Esophagus (tissue), 2 donors: Measurements from ENCODE around the gene CD8B2. TPM values are rescaled to one million over a fixed set of nuclear protein-coding genes. Genes with fewer than 3 reads are reported as not detected.
"Not testable (repeated sequence)": the region's sequence is repeated elsewhere in the genome, so short reads cannot be mapped to it uniquely, and the experiment has no call there.

Experiments used
- H3K27ac ChIP-seq, 2 donors: one replicate each; pipeline ENCODE4 v1.5.1; 2013; ENCODE audit warnings: low read depth in 2 of 2, mild to moderate bottlenecking in 2 of 2, inconsistent platforms in 1 of 2, low read length in 1 of 2, moderate library complexity in 1 of 2
- H3K27me3 ChIP-seq, 2 donors: one replicate each; pipeline ENCODE4 v1.6.1; 2013; ENCODE audit warnings: low read length in 2 of 2, control low read depth in 1 of 2, mild to moderate bottlenecking in 1 of 2; ENCODE audit not compliant: insufficient read depth in 2 of 2, control insufficient read depth in 1 of 2
- H3K36me3 ChIP-seq, 2 donors: one replicate each; pipeline ENCODE4 v1.6.1; 2013; ENCODE audit warnings: low read length in 1 of 2; ENCODE audit not compliant: control insufficient read depth in 2 of 2, insufficient read depth in 2 of 2
- H3K4me1 ChIP-seq, 2 donors: one replicate each; pipeline ENCODE4 v1.6.1; 2013; ENCODE audit warnings: low read length in 1 of 2; ENCODE audit not compliant: control insufficient read depth in 2 of 2, insufficient read depth in 2 of 2
- H3K4me3 ChIP-seq, 2 donors: one replicate each; pipeline ENCODE4 v1.5.1; 2013; ENCODE audit warnings: low read length in 2 of 2, mild to moderate bottlenecking in 2 of 2, low read depth in 1 of 2, moderate library complexity in 1 of 2
- H3K9me3 ChIP-seq, 2 donors: one replicate each; pipeline ENCODE4 v1.6.1; 2013; ENCODE audit warnings: mild to moderate bottlenecking in 2 of 2, low read depth in 1 of 2, low read length in 1 of 2, moderate library complexity in 1 of 2; ENCODE audit not compliant: control insufficient read depth in 2 of 2, insufficient read depth in 1 of 2
- WGBS, 2 donors: extraction: QIAGEN DNeasy Blood & Tissue Kit; methylation state at CpG; one replicate each; pipeline ENCODE4 v1.1.7; 2013; 5-methylcytosine and 5-hydroxymethylcytosine counted together
- polyA plus RNA-seq, 2 donors: library from polyadenylated mRNA; stranded (reverse); fragments of 200-250 nt; gene quantifications; one replicate each; pipeline ENCODE4 v1.2.3, GENCODE V29; 2013
- donor health status: healthy with polysubstance abuse.
- donor health status: Bipolar disorder and iron deficiency.

The CD8B2 gene
- polyA plus RNA-seq, 2 donors = 0.06 to 0.10 TPM

GRCh38 chr2:106492399-106492798, 5.2 kb downstream of the CD8B2 start:
- not testable (repeated sequence) for H3K4me1 ChIP-seq, H3K9me3 ChIP-seq, H3K36me3 ChIP-seq, H3K27ac ChIP-seq, H3K27me3 ChIP-seq, H3K4me3 ChIP-seq
- WGBS, 2 donors = 74 to 82% methylated on average over 5 to 6 of the region's 6 CpGs

GRCh38 chr2:106492913-106493312, 5.7 kb downstream of the CD8B2 start:
- not testable (repeated sequence) for H3K4me1 ChIP-seq, H3K9me3 ChIP-seq, H3K27ac ChIP-seq, H3K36me3 ChIP-seq, H3K27me3 ChIP-seq, H3K4me3 ChIP-seq
- 33 to 45% methylated on average over 6 of the region's 6 CpGs for WGBS, 2 donors

- not testable (repeated sequence) for H3K27ac ChIP-seq, H3K36me3 ChIP-seq, H3K9me3 ChIP-seq, H3K27me3 ChIP-seq, H3K4me1 ChIP-seq, H3K4me3 ChIP-seq
- 75 to 92% methylated on average over 1 of the region's 1 CpG for WGBS, 2 donors
Measured at GRCh38 chr2:106498549-106498948, 11.4 kb downstream of the CD8B2 start.

- not testable (repeated sequence) for H3K4me1 ChIP-seq, H3K4me3 ChIP-seq, H3K27me3 ChIP-seq, H3K9me3 ChIP-seq, H3K27ac ChIP-seq, H3K36me3 ChIP-seq
- 92% methylated on average over 6 of the region's 7 CpGs for WGBS, 2 donors
Measured at GRCh38 chr2:106500350-106500749, 13.2 kb downstream of the CD8B2 start.

GRCh38 chr2:106502351-106502750, 15.2 kb downstream of the CD8B2 start:
- not testable (repeated sequence) for H3K27ac ChIP-seq, H3K9me3 ChIP-seq, H3K4me3 ChIP-seq, H3K27me3 ChIP-seq, H3K4me1 ChIP-seq, H3K36me3 ChIP-seq
- 93 to 94% methylated on average over 8 of the region's 8 CpGs for WGBS, 2 donors

GRCh38 chr2:106504192-106504591, 17.0 kb downstream of the CD8B2 start:
- not testable (repeated sequence) for H3K36me3 ChIP-seq, H3K9me3 ChIP-seq, H3K27me3 ChIP-seq, H3K27ac ChIP-seq, H3K4me1 ChIP-seq, H3K4me3 ChIP-seq
- 53 to 58% methylated on average over 6 to 11 of the region's 11 CpGs for WGBS, 2 donors

GRCh38 chr2:106504787-106505186, 17.6 kb downstream of the CD8B2 start:
- H3K27me3 ChIP-seq, H3K4me1 ChIP-seq, H3K27ac ChIP-seq, H3K36me3 ChIP-seq, H3K4me3 ChIP-seq, H3K9me3 ChIP-seq: not testable (repeated sequence)
- WGBS, 2 donors = 85 to 87% methylated on average over 4 of the region's 4 CpGs

GRCh38 chr2:106506002-106506687, 19.0 kb downstream of the CD8B2 start:
- H3K9me3 ChIP-seq, H3K4me1 ChIP-seq, H3K27me3 ChIP-seq, H3K27ac ChIP-seq, H3K36me3 ChIP-seq, H3K4me3 ChIP-seq: not testable (repeated sequence)
- 85 to 87% methylated on average over 9 of the region's 9 CpGs for WGBS, 2 donors

- not testable (repeated sequence) for H3K27me3 ChIP-seq, H3K4me3 ChIP-seq, H3K36me3 ChIP-seq, H3K4me1 ChIP-seq, H3K27ac ChIP-seq, H3K9me3 ChIP-seq
- 76 to 77% methylated on average over 8 to 9 of the region's 11 CpGs for WGBS, 2 donors
Measured at GRCh38 chr2:106508660-106509373, 21.7 kb downstream of the CD8B2 start.

- not testable (repeated sequence) for H3K27ac ChIP-seq, H3K9me3 ChIP-seq, H3K36me3 ChIP-seq, H3K4me3 ChIP-seq, H3K27me3 ChIP-seq, H3K4me1 ChIP-seq
- WGBS, 2 donors = 94 to 95% methylated on average over 6 of the region's 6 CpGs
Measured at GRCh38 chr2:106509374-106509770, 22.2 kb downstream of the CD8B2 start.
